GM06990 (cell line): ENCODE data around the gene TEX50.
"Not testable (repeated sequence)": the region's sequence is repeated elsewhere in the genome, so short reads cannot be mapped to it uniquely, and the experiment has no call there.

ENCODE experiments used
- DNase-seq: peaks from one replicate; pipeline ENCODE4 v3.0.0-alpha.2; 2011; ENCODE audit not compliant: insufficient read length; ENCODE audit errors: extremely low read depth
- H3K27me3 ChIP-seq: replicated peaks from 2 replicates; pipeline ENCODE4 v1.6.0; 2011; ENCODE audit warnings: low read length; ENCODE audit not compliant: control insufficient read depth, insufficient read depth
- H3K36me3 ChIP-seq: 2 replicates; pipeline ENCODE4 v1.5.1; 2011; ENCODE audit warnings: low read length; ENCODE audit not compliant: control insufficient read depth, insufficient read depth
- H3K4me3 ChIP-seq: replicated peaks from 2 replicates; pipeline ENCODE4 v1.5.1; 2011; ENCODE audit warnings: low read depth, mild to moderate bottlenecking, control low read depth, low read length
- CTCF ChIP-seq: IDR thresholded peaks from 2 replicates; pipeline ENCODE4 v1.5.1; 2011; ENCODE audit warnings: low read length, control low read depth, mild to moderate bottlenecking, inconsistent platforms; ENCODE audit not compliant: insufficient read depth, poor library complexity, severe bottlenecking

TEX50 gene

GRCh38 chr1:173638043-173639021 lies 3.2 kb downstream of the TEX50 start:
- Histone ChIP-seq H3K4me3 (no peak overlapping the region), H3K27me3 (no peaks in the 10 kb centered on the region), H3K36me3 (no peaks in the 10 kb centered on the region)
- DNase-seq: no peak
- no peak for TF ChIP-seq CTCF

DNA sequence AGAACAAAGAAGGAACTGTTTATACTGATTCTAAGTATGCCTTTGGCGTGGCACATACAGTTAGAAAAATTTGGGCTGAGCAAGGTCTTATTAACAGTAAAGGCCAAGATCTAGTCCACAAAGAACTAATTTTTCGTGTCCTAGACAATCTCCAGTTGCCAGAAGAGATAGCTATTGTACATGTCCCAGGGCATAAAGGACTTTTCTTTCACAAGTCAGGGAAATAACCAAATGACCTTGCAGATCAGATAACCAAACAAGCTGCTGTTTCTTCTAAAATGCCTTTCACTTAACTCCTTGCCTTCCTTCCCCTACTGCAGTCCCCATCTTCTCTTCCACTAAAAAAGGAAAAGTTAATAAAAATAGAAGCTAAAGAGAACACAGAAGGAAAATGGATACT lies 4.0 kb downstream of the TEX50 start:
- no peak for TF ChIP-seq CTCF
- no peak overlapping the region for H3K4me3 ChIP-seq

DNA sequence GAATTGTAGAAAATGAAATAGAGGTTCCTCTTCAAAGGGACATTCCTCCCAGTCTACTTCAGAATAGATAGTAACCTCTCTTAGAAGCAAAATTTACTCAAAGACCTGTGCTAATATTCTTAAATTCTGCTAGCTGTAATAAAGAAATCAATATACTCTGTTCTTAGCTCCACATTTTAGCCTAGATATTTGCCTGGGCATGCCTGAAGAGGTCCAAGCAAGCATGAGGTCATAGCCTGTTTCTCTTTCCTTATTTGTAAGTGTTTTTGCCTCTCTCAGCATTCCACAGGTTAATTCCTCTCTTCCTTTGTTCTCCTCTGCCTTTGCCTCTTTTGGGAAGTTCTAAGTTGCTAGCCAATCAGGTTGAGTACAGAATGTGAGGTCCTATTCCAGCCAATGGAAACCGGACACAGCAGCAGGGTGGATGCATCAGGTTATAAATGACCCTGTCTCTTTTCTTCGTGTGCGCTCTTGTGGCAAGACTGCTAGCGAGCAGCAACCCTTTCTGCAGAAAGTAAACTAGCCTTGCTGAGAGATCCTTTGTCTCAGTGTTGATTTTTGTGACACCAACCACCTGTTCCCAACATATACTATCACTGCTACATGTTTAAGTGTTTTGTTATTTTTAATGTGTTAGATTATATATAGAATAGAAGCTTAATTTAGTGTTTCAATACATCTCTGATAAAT lies 7.5 kb downstream of the TEX50 start:
- H3K27me3 ChIP-seq, DNase-seq: not testable (repeated sequence)

More for the DNA sequence above, 4.0 kb downstream of the TEX50 start:
- H3K36me3 ChIP-seq: no peaks in the 10 kb centered on the region
- H3K27me3 ChIP-seq: no peaks in the 10 kb centered on the region
- no peak for DNase-seq

GRCh38 chr1:173646656-173647055 lies 11.5 kb downstream of the TEX50 start:
- TF ChIP-seq CTCF: no peak
- Histone ChIP-seq H3K36me3 (no peaks in the 10 kb centered on the region), H3K4me3 (no peak overlapping the region), H3K27me3 (no peaks in the 10 kb centered on the region)
- DNase-seq: no peak

More for the DNA sequence above, 7.5 kb downstream of the TEX50 start:
- not testable (repeated sequence) for H3K36me3 ChIP-seq, H3K4me3 ChIP-seq

DNA sequence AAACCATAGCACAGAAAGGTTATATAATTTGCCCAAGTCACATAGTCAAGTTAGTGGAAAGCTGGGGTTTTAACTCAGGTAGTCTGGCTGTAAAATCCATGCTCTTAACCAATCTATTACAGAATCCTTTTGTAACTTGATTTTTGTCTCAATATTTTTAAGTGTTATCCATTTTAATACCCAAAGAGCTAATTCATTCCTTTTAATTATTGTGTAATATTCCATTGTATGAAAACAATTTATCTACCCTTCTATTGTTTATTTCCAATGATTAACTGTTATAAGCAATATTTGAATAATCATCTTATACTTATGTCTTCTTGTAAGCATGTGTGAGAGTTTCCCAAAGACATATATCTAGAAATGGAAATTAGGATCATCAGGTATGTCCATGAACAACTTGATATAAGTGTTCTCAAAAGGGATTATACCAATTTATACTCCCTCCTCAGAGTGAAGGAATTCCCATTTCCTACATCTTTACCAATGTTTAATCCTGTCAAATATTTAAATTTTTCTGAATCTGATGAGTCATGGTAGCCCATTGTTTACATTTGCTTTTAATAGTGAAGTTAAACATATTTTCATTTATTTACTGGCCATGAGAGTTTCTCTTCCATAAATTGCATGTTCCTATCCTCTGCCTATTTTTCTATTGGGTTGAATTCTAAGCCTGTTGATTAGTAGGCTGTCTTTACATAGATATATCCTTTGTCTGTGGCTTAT lies 13.9 kb downstream of the TEX50 start:
- no peak overlapping the region for H3K4me3 ChIP-seq
- no peak for TF ChIP-seq CTCF
- no peak for DNase-seq
- no peaks in the 10 kb centered on the region for H3K27me3 ChIP-seq
- H3K36me3 ChIP-seq: no peaks in the 10 kb centered on the region
